ENCODE measurements around the gene DDX31.

DDX31 gene

GRCh38 chr9:132632413-132633129 is 37.2 kb downstream of the DDX31 start:
- no peak for DNase-seq

GRCh38 chr9:132631685-132632084 is 38.1 kb downstream of the DDX31 start:
- DNase-seq, result no peak

GRCh38 chr9:132631280-132631679 is 38.5 kb downstream of the DDX31 start:
- peak; percentile 44 for DNase-seq

- DNase-seq, result no peak
Observed at GRCh38 chr9:132630811-132631210, 39.0 kb downstream of the DDX31 start.

GRCh38 chr9:132630116-132630515 is 39.7 kb downstream of the DDX31 start:
- no peak for DNase-seq

- DNase-seq, result no peak
Observed at GRCh38 chr9:132628746-132629145, 41.0 kb downstream of the DDX31 start.

- no peak for DNase-seq
Observed at GRCh38 chr9:132627594-132627993, 42.2 kb downstream of the DDX31 start.

GRCh38 chr9:132627106-132627505 is 42.7 kb downstream of the DDX31 start:
- no peak for DNase-seq

- DNase-seq, result no peak
Observed at GRCh38 chr9:132626285-132626684, 43.5 kb downstream of the DDX31 start.

GRCh38 chr9:132622159-132622558 is 47.6 kb downstream of the DDX31 start:
- no peak for DNase-seq

- DNase-seq, result no peak
Observed at GRCh38 chr9:132616725-132617124, 53.1 kb downstream of the DDX31 start.

GRCh38 chr9:132615774-132616173 is 54.0 kb downstream of the DDX31 start:
- no peak for DNase-seq

- DNase-seq, result no peak
Observed at GRCh38 chr9:132614324-132614723, 55.5 kb downstream of the DDX31 start.

GRCh38 chr9:132610661-132611060 is 59.1 kb downstream of the DDX31 start:
- DNase-seq, result no peak

GRCh38 chr9:132609829-132610228 is 60.0 kb downstream of the DDX31 start:
- no peak for DNase-seq

- DNase-seq, result no peak
Observed at GRCh38 chr9:132609184-132609583, 60.6 kb downstream of the DDX31 start.

- DNase-seq, result no peak
Observed at GRCh38 chr9:132606066-132606465, 63.7 kb downstream of the DDX31 start.

GRCh38 chr9:132605387-132605786 is 64.4 kb downstream of the DDX31 start:
- no peak for DNase-seq

- no peak for DNase-seq
Observed at GRCh38 chr9:132602207-132602606, 67.6 kb downstream of the DDX31 start.

- no peak for DNase-seq
Observed at GRCh38 chr9:132600326-132600984, 69.3 kb downstream of the DDX31 start.

GRCh38 chr9:132597073-132597775 is 72.6 kb downstream of the DDX31 start:
- DNase-seq, result no peak

- no peak for DNase-seq
Observed at GRCh38 chr9:132596200-132596599, 73.6 kb downstream of the DDX31 start.

GRCh38 chr9:132595319-132595718 is 74.5 kb downstream of the DDX31 start:
- no peak for DNase-seq

- no peak for DNase-seq
Observed at GRCh38 chr9:132594412-132594811, 75.4 kb downstream of the DDX31 start.

Data from kidney glomerular epithelial cell (primary cell).